Peyer's patch (tissue), 4 donors: ENCODE measurements around the gene TM9SF4. TPM values are rescaled to one million over a fixed set of nuclear protein-coding genes. Genes with fewer than 3 reads are reported as not detected.

Source experiments
- DNase-seq, 3 donors: peaks; one replicate each; pipeline ENCODE4 v3.0.0-alpha.2; 2017 to 2019
- H3K27ac ChIP-seq, 4 donors: fragments of 200-600 bp; sonication (generic); one replicate each; pipeline ENCODE4 v1.5.1; 2016 to 2019
- H3K27me3 ChIP-seq, 2 donors: fragments of 200-600 bp; sonication (generic); one replicate each; pipeline ENCODE4 v1.5.1; 2019
- H3K36me3 ChIP-seq, 3 donors: fragments of 200-600 bp; sonication (generic); one replicate each; pipeline ENCODE4 v1.5.1; 2016 to 2019
- H3K4me1 ChIP-seq, 4 donors: fragments of 200-600 bp; sonication (generic); one replicate each; pipeline ENCODE4 v1.5.1; 2016 to 2019
- H3K4me3 ChIP-seq, 4 donors: fragments of 200-600 bp; sonication (generic); 1 replicate in 3 of 4; 2 replicates in 1 of 4; pipeline ENCODE4 v1.5.1; 2016 to 2019; ENCODE audit warnings: mild to moderate bottlenecking in 1 of 4
- H3K9me3 ChIP-seq, 4 donors: fragments of 200-600 bp; sonication (generic); one replicate each; pipeline ENCODE4 v1.5.1; 2016 to 2019; ENCODE audit warnings: mild to moderate bottlenecking in 1 of 4
- CTCF ChIP-seq, 6 experiments: fragments of 450-650 bp in 4 of 6; fragments of 200-600 bp in 2 of 6; sonication (generic) in 1 of 6; IDR thresholded peaks; one replicate each; pipeline ENCODE4 v1.5.1; 2017 to 2019; ENCODE audit warnings: antibody characterized with exemption in 6 of 6, mild to moderate bottlenecking in 3 of 6, moderate library complexity in 1 of 6
- POLR2A ChIP-seq, 2 donors: fragments of 450-650 bp; IDR thresholded peaks; one replicate each; pipeline ENCODE4 v1.5.1; 2017; ENCODE audit warnings: antibody characterized with exemption in 2 of 2, mild to moderate bottlenecking in 2 of 2, moderate library complexity in 2 of 2
- total RNA-seq, 4 donors: library from RNA; depleted of rRNA; stranded (reverse); fragments of >200 nt; gene quantifications; one replicate each; pipeline ENCODE4 v1.1.0, GENCODE V29; 2016

TM9SF4 gene
- total RNA-seq, 4 donors from 2014 or later: 28.9 to 59.5 (median 45.5) TPM

GRCh38 chr20:32124916-32125454 lies 15.5 kb downstream of the TM9SF4 start:
- H3K4me1 ChIP-seq: no peaks in the 10 kb centered on the region
- no peak overlapping the region for H3K27ac ChIP-seq
- no peak overlapping the region for H3K4me3 ChIP-seq
- no peaks in the 10 kb centered on the region for H3K36me3 ChIP-seq
- no peaks in the 10 kb centered on the region for H3K9me3 ChIP-seq
- DNase-seq: no peak
- no peak for TF ChIP-seq POLR2A (IDR thresholded peaks at IDR 0.05)
- TF ChIP-seq CTCF (IDR thresholded peaks at IDR 0.05): no peak
- H3K27me3 ChIP-seq: no peaks in the 10 kb centered on the region

- no peaks in the 10 kb centered on the region for H3K36me3 ChIP-seq
- no peaks in the 10 kb centered on the region for H3K4me1 ChIP-seq
- H3K27ac ChIP-seq: no peak overlapping the region
- no peaks in the 10 kb centered on the region for H3K27me3 ChIP-seq
- no peak overlapping the region for H3K4me3 ChIP-seq
- no peak for DNase-seq
- TF ChIP-seq POLR2A (IDR thresholded peaks at IDR 0.05): no peak
- TF ChIP-seq CTCF (IDR thresholded peaks at IDR 0.05): no peak
- no peaks in the 10 kb centered on the region for H3K9me3 ChIP-seq
Measured at GRCh38 chr20:32125506-32125905, 16.0 kb downstream of the TM9SF4 start.

- no peak overlapping the region for H3K4me3 ChIP-seq
- DNase-seq: no peak
- no peaks in the 10 kb centered on the region for H3K36me3 ChIP-seq
- no peak overlapping the region for H3K27ac ChIP-seq
- H3K4me1 ChIP-seq: no peaks in the 10 kb centered on the region
- no peaks in the 10 kb centered on the region for H3K9me3 ChIP-seq
- no peaks in the 10 kb centered on the region for H3K27me3 ChIP-seq
- TF ChIP-seq POLR2A (IDR thresholded peaks at IDR 0.05) (no peak), CTCF (IDR thresholded peaks at IDR 0.05) (no peak)
Measured at GRCh38 chr20:32126919-32127318, 17.4 kb downstream of the TM9SF4 start.

GRCh38 chr20:32127347-32127746 lies 17.8 kb downstream of the TM9SF4 start:
- no peak for DNase-seq
- H3K4me1 ChIP-seq: no peaks in the 10 kb centered on the region
- H3K9me3 ChIP-seq: no peaks in the 10 kb centered on the region
- no peak overlapping the region for H3K27ac ChIP-seq
- H3K4me3 ChIP-seq: no peak overlapping the region
- no peaks in the 10 kb centered on the region for H3K27me3 ChIP-seq
- no peaks in the 10 kb centered on the region for H3K36me3 ChIP-seq
- TF ChIP-seq CTCF (IDR thresholded peaks at IDR 0.05): no peak
- no peak for TF ChIP-seq POLR2A (IDR thresholded peaks at IDR 0.05)

GRCh38 chr20:32128167-32128566 lies 18.7 kb downstream of the TM9SF4 start:
- TF ChIP-seq CTCF (IDR thresholded peaks at IDR 0.05) (no peak), POLR2A (IDR thresholded peaks at IDR 0.05) (no peak)
- H3K27me3 ChIP-seq: no peaks in the 10 kb centered on the region
- H3K36me3 ChIP-seq: peaks cover 0 to 6% (median 0%) of the 10 kb centered on the region in 3 donors
- no peak overlapping the region for H3K4me3 ChIP-seq
- no peaks in the 10 kb centered on the region for H3K9me3 ChIP-seq
- DNase-seq: no peak
- no peaks in the 10 kb centered on the region for H3K4me1 ChIP-seq
- H3K27ac ChIP-seq: no peak overlapping the region

GRCh38 chr20:32129863-32130262 lies 20.3 kb downstream of the TM9SF4 start:
- peaks cover 0 to 23% (median 0%) of the 10 kb centered on the region in 3 donors for H3K36me3 ChIP-seq
- no peaks in the 10 kb centered on the region for H3K27me3 ChIP-seq
- DNase-seq: no peak
- no peak overlapping the region for H3K27ac ChIP-seq
- no peaks in the 10 kb centered on the region for H3K9me3 ChIP-seq
- no peak overlapping the region for H3K4me3 ChIP-seq
- no peak for TF ChIP-seq POLR2A (IDR thresholded peaks at IDR 0.05)
- no peak for TF ChIP-seq CTCF (IDR thresholded peaks at IDR 0.05)
- no peaks in the 10 kb centered on the region for H3K4me1 ChIP-seq
